ENCODE data around the gene HTR4.
"Not testable (repeated sequence)": the region's sequence is repeated elsewhere in the genome, so short reads cannot be mapped to it uniquely, and the experiment has no call there.

The HTR4 gene

GRCh38 chr5:148653836-148654781 is at the start of gene HTR4:
HTR4 (minus strand) TSS chr5:148654527; CDS start chr5:148637014, 17,513 bp downstream.
- DNase-seq, result no peak

GRCh38 chr5:148702019-148702596 is 47.8 kb upstream of the HTR4 start:
- DNase-seq, result no peak

- DNase-seq, result no peak
Measured at GRCh38 chr5:148699028-148699427, 44.7 kb upstream of the HTR4 start.

GRCh38 chr5:148697809-148698196 is 43.5 kb upstream of the HTR4 start:
- no peak for DNase-seq

GRCh38 chr5:148697180-148697808 is 43.0 kb upstream of the HTR4 start:
- DNase-seq, result no peak

GRCh38 chr5:148696187-148697036 is 42.1 kb upstream of the HTR4 start:
- DNase-seq, result no peak

GRCh38 chr5:148690945-148691344 is 36.6 kb upstream of the HTR4 start:
- no peak for DNase-seq

GRCh38 chr5:148688787-148689186 is 34.5 kb upstream of the HTR4 start:
- DNase-seq, result no peak

GRCh38 chr5:148687871-148688270 is 33.5 kb upstream of the HTR4 start:
- no peak for DNase-seq

- DNase-seq, result no peak
Measured at GRCh38 chr5:148687427-148687826, 33.1 kb upstream of the HTR4 start.

- no peak for DNase-seq
Measured at GRCh38 chr5:148686660-148687059, 32.3 kb upstream of the HTR4 start.

GRCh38 chr5:148685520-148686134 is 31.3 kb upstream of the HTR4 start:
- no peak for DNase-seq

- DNase-seq, result no peak
Measured at GRCh38 chr5:148684528-148684927, 30.2 kb upstream of the HTR4 start.

- no peak for DNase-seq
Measured at GRCh38 chr5:148683651-148684050, 29.3 kb upstream of the HTR4 start.

GRCh38 chr5:148682058-148683026 is 28.0 kb upstream of the HTR4 start:
- no peak for DNase-seq

GRCh38 chr5:148681157-148682057 is 27.1 kb upstream of the HTR4 start:
- DNase-seq, result no peak

GRCh38 chr5:148673704-148674103 is 19.4 kb upstream of the HTR4 start:
- DNase-seq, result not testable (repeated sequence)

GRCh38 chr5:148666353-148666752 is 12.0 kb upstream of the HTR4 start:
- DNase-seq, result no peak

GRCh38 chr5:148665431-148665830 is 11.1 kb upstream of the HTR4 start:
- DNase-seq, result no peak

- DNase-seq, result no peak
Measured at GRCh38 chr5:148663509-148663908, 9.2 kb upstream of the HTR4 start.
